Kidney epithelial cell (primary cell): Measurements from ENCODE around the gene TSC22D2. TPM values are rescaled to one million over a fixed set of nuclear protein-coding genes. Genes with fewer than 3 reads are reported as not detected.

Experiments
- DNase-seq: peaks from one replicate; pipeline ENCODE4 v3.0.0-alpha.2; 2010; ENCODE audit warnings: low read depth
- H3K27me3 ChIP-seq: 2 replicates; pipeline ENCODE4 v1.6.0; 2011; ENCODE audit warnings: low read length; ENCODE audit not compliant: control insufficient read depth, insufficient read depth
- H3K36me3 ChIP-seq: 2 replicates; pipeline ENCODE4 v1.5.1; 2011; ENCODE audit warnings: low read length; ENCODE audit not compliant: control insufficient read depth, insufficient read depth
- H3K4me3 ChIP-seq: 2 replicates; pipeline ENCODE4 v1.5.1; 2011; ENCODE audit warnings: low read depth, mild to moderate bottlenecking, control low read depth, low read length
- total RNA-seq: library from RNA; depleted of rRNA; stranded (reverse); fragments of >200 nt; gene quantifications from 2 replicates; pipeline ENCODE4 v1.2.3, GENCODE V29; 2015
- TF ChIP-seq, protein P1 (sequence below): IDR thresholded peaks from 2 replicates; pipeline ENCODE4 v1.5.1; 2011; ENCODE audit warnings: mild to moderate bottlenecking, moderate library complexity, low read length, control low read depth, inconsistent platforms; ENCODE audit not compliant: insufficient read depth, poor library complexity, severe bottlenecking

TSC22D2 gene
- total RNA-seq, 1 donor from 2014 or later = 13.3 TPM

DNA sequence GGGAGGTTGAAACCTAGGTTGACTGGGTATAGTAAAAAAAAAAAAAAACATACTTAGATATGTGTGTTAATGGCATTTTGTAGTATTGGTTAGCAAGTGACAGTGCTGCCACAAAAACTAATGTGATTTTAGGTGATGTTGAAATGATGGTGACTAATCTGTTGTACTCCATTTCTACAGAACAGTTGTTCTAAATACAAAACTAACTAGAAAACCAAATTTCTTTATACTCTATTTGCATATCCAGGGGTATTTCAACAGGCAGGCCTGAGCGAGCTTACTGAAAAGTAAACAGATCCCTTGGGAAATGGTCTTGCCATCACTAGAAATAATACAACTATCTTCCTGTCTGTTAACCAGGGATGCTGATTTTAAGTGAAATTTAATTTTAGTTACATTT, 20.5 kb downstream of the TSC22D2 start:
- no peak for DNase-seq
- Histone ChIP-seq H3K36me3 (no peaks in the 10 kb centered on the region), H3K4me3 (no peak overlapping the region), H3K27me3 (no peaks in the 10 kb centered on the region)
- TF ChIP-seq, protein P1, sequence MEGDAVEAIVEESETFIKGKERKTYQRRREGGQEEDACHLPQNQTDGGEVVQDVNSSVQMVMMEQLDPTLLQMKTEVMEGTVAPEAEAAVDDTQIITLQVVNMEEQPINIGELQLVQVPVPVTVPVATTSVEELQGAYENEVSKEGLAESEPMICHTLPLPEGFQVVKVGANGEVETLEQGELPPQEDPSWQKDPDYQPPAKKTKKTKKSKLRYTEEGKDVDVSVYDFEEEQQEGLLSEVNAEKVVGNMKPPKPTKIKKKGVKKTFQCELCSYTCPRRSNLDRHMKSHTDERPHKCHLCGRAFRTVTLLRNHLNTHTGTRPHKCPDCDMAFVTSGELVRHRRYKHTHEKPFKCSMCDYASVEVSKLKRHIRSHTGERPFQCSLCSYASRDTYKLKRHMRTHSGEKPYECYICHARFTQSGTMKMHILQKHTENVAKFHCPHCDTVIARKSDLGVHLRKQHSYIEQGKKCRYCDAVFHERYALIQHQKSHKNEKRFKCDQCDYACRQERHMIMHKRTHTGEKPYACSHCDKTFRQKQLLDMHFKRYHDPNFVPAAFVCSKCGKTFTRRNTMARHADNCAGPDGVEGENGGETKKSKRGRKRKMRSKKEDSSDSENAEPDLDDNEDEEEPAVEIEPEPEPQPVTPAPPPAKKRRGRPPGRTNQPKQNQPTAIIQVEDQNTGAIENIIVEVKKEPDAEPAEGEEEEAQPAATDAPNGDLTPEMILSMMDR = no peak

- no peaks in the 10 kb centered on the region for H3K36me3 ChIP-seq
- no peak overlapping the region for H3K4me3 ChIP-seq
- no peaks in the 10 kb centered on the region for H3K27me3 ChIP-seq
- TF ChIP-seq, protein P1 = no peak
- no peak for DNase-seq
Observed at GRCh38 chr3:150429767-150430671, 21.9 kb downstream of the TSC22D2 start.

DNA sequence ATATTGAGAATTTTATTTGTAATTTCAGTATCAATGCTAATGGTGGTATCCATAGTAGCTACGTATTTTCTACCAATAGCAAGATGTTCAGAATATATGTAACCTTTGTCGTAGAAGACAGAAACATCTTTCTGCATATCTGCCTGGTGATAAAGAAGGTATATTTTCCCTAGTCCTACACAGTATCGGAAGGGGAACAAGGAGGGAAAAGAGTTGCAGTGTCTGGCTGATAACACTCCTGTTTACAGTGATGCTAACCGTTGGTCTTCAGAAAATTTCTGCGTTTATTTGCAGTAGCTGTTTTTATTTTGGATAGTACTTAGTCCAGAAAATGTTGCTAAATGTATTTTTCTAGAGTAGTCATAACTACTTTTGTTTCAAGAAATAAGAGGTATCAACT, 25.2 kb downstream of the TSC22D2 start:
- no peak for DNase-seq
- TF ChIP-seq, protein P1 = no peak
- Histone ChIP-seq H3K36me3 (no peaks in the 10 kb centered on the region), H3K27me3 (no peaks in the 10 kb centered on the region), H3K4me3 (no peak overlapping the region)

- TF ChIP-seq, protein P1 = no peak
- no peaks in the 10 kb centered on the region for H3K27me3 ChIP-seq
- DNase-seq = no peak
- no peak overlapping the region for H3K4me3 ChIP-seq
- no peaks in the 10 kb centered on the region for H3K36me3 ChIP-seq
Observed at GRCh38 chr3:150434234-150434633, 26.1 kb downstream of the TSC22D2 start.

DNA sequence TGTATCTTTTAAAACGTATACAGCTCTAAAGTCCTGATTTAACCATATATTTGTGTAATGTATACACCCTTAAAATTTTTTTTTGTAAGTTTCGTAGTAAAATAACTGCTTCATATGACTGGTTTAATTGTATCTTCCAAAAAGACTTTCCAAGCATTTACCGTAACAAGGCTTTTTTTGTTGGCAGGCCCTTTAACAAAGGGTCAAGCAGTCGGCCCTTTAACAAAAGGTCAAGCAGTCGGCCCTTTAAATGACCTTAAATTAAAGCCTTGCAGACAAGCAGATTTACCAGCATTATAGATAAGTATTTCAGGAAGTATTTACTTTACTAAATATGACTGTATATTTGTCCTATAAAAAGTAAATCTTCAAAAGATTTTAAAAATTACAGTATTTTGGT, 28.1 kb downstream of the TSC22D2 start:
- Histone ChIP-seq H3K4me3 (no peak overlapping the region), H3K27me3 (no peaks in the 10 kb centered on the region), H3K36me3 (no peaks in the 10 kb centered on the region)
- TF ChIP-seq, protein P1 = no peak
- DNase-seq = no peak

- H3K4me3 ChIP-seq = no peak overlapping the region
- no peak for DNase-seq
- no peaks in the 10 kb centered on the region for H3K36me3 ChIP-seq
- TF ChIP-seq, protein P1 = no peak
- H3K27me3 ChIP-seq = no peaks in the 10 kb centered on the region
Observed at GRCh38 chr3:150439657-150440056, 31.6 kb downstream of the TSC22D2 start.
